ENCODE data around the gene CYB5D1.

DNA sequence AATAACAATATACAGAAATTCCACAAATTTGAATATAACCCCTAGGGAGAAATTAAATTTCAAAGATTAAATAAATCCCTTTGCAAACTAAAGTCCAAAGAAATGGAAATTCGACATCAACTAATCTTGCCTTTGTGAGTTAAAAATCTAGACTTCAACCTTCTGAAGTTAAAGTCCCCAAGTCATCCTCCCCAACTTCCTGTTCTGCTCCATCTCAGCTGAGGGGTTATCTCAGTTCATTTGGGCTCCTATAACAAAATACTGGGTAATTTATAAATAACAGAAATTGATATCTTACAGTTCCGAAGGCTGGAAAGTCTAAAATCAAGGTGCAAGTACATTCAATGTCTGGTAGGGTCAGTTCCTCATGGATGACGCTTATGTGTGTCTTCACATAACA lies 46.6 kb upstream of the CYB5D1 start:
- TF ChIP-seq, protein P1, sequence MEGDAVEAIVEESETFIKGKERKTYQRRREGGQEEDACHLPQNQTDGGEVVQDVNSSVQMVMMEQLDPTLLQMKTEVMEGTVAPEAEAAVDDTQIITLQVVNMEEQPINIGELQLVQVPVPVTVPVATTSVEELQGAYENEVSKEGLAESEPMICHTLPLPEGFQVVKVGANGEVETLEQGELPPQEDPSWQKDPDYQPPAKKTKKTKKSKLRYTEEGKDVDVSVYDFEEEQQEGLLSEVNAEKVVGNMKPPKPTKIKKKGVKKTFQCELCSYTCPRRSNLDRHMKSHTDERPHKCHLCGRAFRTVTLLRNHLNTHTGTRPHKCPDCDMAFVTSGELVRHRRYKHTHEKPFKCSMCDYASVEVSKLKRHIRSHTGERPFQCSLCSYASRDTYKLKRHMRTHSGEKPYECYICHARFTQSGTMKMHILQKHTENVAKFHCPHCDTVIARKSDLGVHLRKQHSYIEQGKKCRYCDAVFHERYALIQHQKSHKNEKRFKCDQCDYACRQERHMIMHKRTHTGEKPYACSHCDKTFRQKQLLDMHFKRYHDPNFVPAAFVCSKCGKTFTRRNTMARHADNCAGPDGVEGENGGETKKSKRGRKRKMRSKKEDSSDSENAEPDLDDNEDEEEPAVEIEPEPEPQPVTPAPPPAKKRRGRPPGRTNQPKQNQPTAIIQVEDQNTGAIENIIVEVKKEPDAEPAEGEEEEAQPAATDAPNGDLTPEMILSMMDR (conservative IDR thresholded peaks at IDR 0.05 in 1 of 2, IDR thresholded peaks at IDR 0.05 in 1 of 2; ENCODE audit: extremely low read depth in 1 of 2, insufficient read depth in 1 of 2, low read depth in 1 of 2, low read length in 2 of 2): no peak
- no peak for TF ChIP-seq EZH2 (IDR thresholded peaks at IDR 0.05; ENCODE audit: borderline replicate concordance, low read length)

Data from mammary epithelial cell (primary cell).